Endometrium (tissue), 2 donors: ENCODE results near the gene ACOT8.
"Not testable (repeated sequence)": the region's sequence is repeated elsewhere in the genome, so short reads cannot be mapped to it uniquely, and the experiment has no call there.

Experiments used
- FAIRE-seq: peaks from 2 replicates; lab custom pipeline; 2012; peaks lifted over from hg19 to GRCh38; lab: Jason Lieb, UNC
- donor health status: control.
- donor health status: control.

Gene ACOT8

GRCh38 chr20:45887346-45887715 is 30.1 kb upstream of the ACOT8 start, which contains the start of gene SPATA25:
Gene SPATA25 (minus strand): TSS chr20:45887622. CDS start chr20:45887590, 32 bp downstream.
- FAIRE-seq: no peak

- FAIRE-seq: no peak
These were observed 29.6 kb upstream of the ACOT8 start for GRCh38 chr20:45886590-45887345.

GRCh38 chr20:45883100-45883469 is 25.9 kb upstream of the ACOT8 start:
- no peak for FAIRE-seq

- FAIRE-seq: no peak
These were observed 25.4 kb upstream of the ACOT8 start for GRCh38 chr20:45882469-45883099.

GRCh38 chr20:45880988-45881788 is 24.0 kb upstream of the ACOT8 start, which contains the start of gene ZSWIM1:
Gene ZSWIM1 (plus strand): TSS chr20:45881227. CDS start chr20:45882593, 1,366 bp downstream.
- FAIRE-seq: peak; percentile 98

- no peak for FAIRE-seq
These were observed 21.0 kb upstream of the ACOT8 start for GRCh38 chr20:45878076-45878761.

- FAIRE-seq: no peak
These were observed 17.4 kb upstream of the ACOT8 start for GRCh38 chr20:45874576-45874975.

- FAIRE-seq: not testable (repeated sequence)
These were observed 16.9 kb upstream of the ACOT8 start for GRCh38 chr20:45874104-45874481.

- FAIRE-seq: no peak
These were observed 16.4 kb upstream of the ACOT8 start for GRCh38 chr20:45873409-45874103.

GRCh38 chr20:45872626-45873025 is 15.4 kb upstream of the ACOT8 start:
- no peak for FAIRE-seq

GRCh38 chr20:45867819-45868176 is 10.6 kb upstream of the ACOT8 start:
- no peak for FAIRE-seq

- FAIRE-seq: no peak
These were observed 10.1 kb upstream of the ACOT8 start for GRCh38 chr20:45867136-45867818.

- FAIRE-seq: no peak
These were observed 9.3 kb upstream of the ACOT8 start for GRCh38 chr20:45866454-45866853.

- no peak for FAIRE-seq
These were observed 6.6 kb upstream of the ACOT8 start for GRCh38 chr20:45863543-45864470.

GRCh38 chr20:45861221-45862075 is 4.3 kb upstream of the ACOT8 start:
- no peak for FAIRE-seq

- FAIRE-seq: no peak
These were observed 3.5 kb upstream of the ACOT8 start for GRCh38 chr20:45860560-45861220.

GRCh38 chr20:45859916-45860315 is 2.7 kb upstream of the ACOT8 start:
- FAIRE-seq: no peak

GRCh38 chr20:45857882-45858216 is 657 bp upstream of the ACOT8 start:
- no peak for FAIRE-seq

GRCh38 chr20:45853484-45853883 is 3.7 kb downstream of the ACOT8 start:
- FAIRE-seq: no peak
